HFFc6 (cell line): Measurements from ENCODE around the gene SPSB4. TPM values are rescaled to one million over a fixed set of nuclear protein-coding genes. Genes with fewer than 3 reads are reported as not detected.

Source experiments
- DNase-seq: peaks from one replicate; pipeline ENCODE4 v3.0.0-alpha.2; 2018
- H3K27ac Mint-ChIP-seq: 2 replicates; pipeline ENCODE4 v1.8.0; 2020; ENCODE audit warnings: mild to moderate bottlenecking, mixed read lengths
- H3K27me3 Mint-ChIP-seq: 2 replicates; pipeline ENCODE4 v1.8.0; 2021; ENCODE audit warnings: mild to moderate bottlenecking, moderate library complexity, mixed read lengths; ENCODE audit not compliant: insufficient read depth
- H3K36me3 Mint-ChIP-seq: 2 replicates; pipeline ENCODE4 v1.8.0; 2021; ENCODE audit warnings: low read depth, mixed read lengths
- H3K4me1 Mint-ChIP-seq: 2 replicates; pipeline ENCODE4 v1.8.0; 2020; ENCODE audit warnings: low read depth, mixed read lengths
- H3K4me3 Mint-ChIP-seq: 2 replicates; pipeline ENCODE4 v1.8.0; 2020; ENCODE audit warnings: mild to moderate bottlenecking, moderate library complexity, mixed read lengths
- H3K9me3 Mint-ChIP-seq: 2 replicates; pipeline ENCODE4 v1.8.0; 2020; ENCODE audit warnings: mild to moderate bottlenecking, mixed read lengths
- CTCF ChIP-seq: fragments of 200-600 bp; sonication (generic); IDR thresholded peaks from 2 replicates; pipeline ENCODE4 v1.5.0; 2021; ENCODE audit warnings: antibody characterized with exemption, mild to moderate bottlenecking
- total RNA-seq, 6 experiments: library from RNA; stranded (reverse); fragmentation: NEBNext Ultra II Directional; extraction: Animal tissue kit (Norgen Biotek cat#: 25700); gene quantifications; 2 replicates in 1 of 6; 3 replicates in 5 of 6; pipeline ENCODE4 v1.2.3, GENCODE V29; 2021

The SPSB4 gene
- total RNA-seq, 6 experiments from 2014 or later: not detected

DNA sequence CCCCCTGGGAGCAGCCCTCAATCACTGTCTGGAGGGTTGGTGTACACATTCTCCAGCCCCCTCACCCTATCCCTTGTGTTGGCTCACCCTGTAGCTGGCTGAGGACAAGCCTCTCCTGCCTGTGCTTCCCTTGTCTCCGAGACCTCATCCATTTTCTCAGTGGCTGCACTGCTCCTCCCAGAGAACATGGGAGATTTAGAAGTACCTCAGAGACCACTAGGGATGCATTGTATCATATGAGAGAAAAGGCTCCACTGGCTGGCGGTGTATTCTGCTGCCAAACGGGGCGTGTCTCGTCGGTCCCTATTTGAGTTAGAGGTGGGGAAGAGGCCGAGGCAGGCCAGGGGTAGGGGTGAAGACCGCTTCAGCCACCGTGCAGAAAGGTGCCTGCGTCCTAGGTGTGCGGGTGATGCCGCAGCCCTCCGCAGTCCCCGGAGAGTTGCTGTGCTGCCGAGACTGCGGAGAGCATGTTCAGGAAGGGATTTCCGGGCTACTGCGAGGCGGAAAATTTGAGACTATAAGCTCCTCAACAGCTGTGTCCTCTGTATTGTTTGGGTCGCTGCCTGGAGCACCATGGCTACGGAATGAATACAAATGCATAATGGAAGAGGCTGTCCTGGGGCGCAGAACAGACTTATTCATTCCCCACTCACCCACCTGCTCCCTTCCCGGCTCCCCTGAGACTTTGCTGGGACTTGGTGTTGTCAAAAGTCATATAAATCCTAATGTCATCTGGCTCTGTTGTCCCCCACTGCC is 43.8 kb downstream of the SPSB4 start:
- no peak overlapping the region for H3K27ac Mint-ChIP-seq
- no peaks in the 10 kb centered on the region for H3K9me3 Mint-ChIP-seq
- TF ChIP-seq CTCF: no peak
- H3K36me3 Mint-ChIP-seq: no peaks in the 10 kb centered on the region
- DNase-seq: no peak
- H3K27me3 Mint-ChIP-seq: peaks cover 18% of the 10 kb centered on the region
- H3K4me3 Mint-ChIP-seq: no peak overlapping the region
- H3K4me1 Mint-ChIP-seq: no peaks in the 10 kb centered on the region

- H3K27me3 Mint-ChIP-seq: peaks cover 16% of the 10 kb centered on the region
- H3K36me3 Mint-ChIP-seq: no peaks in the 10 kb centered on the region
- no peaks in the 10 kb centered on the region for H3K4me1 Mint-ChIP-seq
- TF ChIP-seq CTCF: no peak
- H3K27ac Mint-ChIP-seq: no peak overlapping the region
- DNase-seq: no peak
- no peak overlapping the region for H3K4me3 Mint-ChIP-seq
- no peaks in the 10 kb centered on the region for H3K9me3 Mint-ChIP-seq
Measured at GRCh38 chr3:141095546-141095937, 44.4 kb downstream of the SPSB4 start.

- Mint-ChIP-seq H3K27me3 (peaks cover 14% of the 10 kb centered on the region), H3K4me1 (no peaks in the 10 kb centered on the region), H3K4me3 (no peak overlapping the region), H3K27ac (no peak overlapping the region), H3K9me3 (no peaks in the 10 kb centered on the region), H3K36me3 (no peaks in the 10 kb centered on the region)
- DNase-seq: no peak
- no peak for TF ChIP-seq CTCF
Measured at GRCh38 chr3:141096164-141096563, 45.0 kb downstream of the SPSB4 start.

DNA sequence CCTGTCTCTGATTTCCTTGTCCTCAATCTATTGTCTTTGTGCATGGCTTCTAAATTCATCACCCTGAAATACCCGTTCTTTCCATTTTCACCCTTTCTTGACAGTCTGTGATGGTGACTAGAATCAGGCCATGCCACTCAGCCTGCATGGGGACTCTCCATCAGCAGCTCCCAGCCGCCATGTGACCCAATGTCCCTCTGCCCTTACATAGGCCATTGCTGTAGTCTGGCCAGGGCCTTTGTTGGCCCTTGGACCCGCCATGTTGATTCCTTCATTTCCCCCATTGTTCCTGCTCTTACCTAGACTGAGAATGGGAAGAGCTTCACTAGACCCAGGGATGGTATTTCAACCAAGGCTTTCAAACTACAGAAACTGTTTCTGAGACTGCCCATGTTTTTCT is 45.8 kb downstream of the SPSB4 start:
- TF ChIP-seq CTCF: no peak
- no peak for DNase-seq
- Mint-ChIP-seq H3K4me1 (no peaks in the 10 kb centered on the region), H3K27ac (no peak overlapping the region), H3K4me3 (no peak overlapping the region), H3K36me3 (no peaks in the 10 kb centered on the region), H3K27me3 (peaks cover 9% of the 10 kb centered on the region), H3K9me3 (no peaks in the 10 kb centered on the region)

DNA sequence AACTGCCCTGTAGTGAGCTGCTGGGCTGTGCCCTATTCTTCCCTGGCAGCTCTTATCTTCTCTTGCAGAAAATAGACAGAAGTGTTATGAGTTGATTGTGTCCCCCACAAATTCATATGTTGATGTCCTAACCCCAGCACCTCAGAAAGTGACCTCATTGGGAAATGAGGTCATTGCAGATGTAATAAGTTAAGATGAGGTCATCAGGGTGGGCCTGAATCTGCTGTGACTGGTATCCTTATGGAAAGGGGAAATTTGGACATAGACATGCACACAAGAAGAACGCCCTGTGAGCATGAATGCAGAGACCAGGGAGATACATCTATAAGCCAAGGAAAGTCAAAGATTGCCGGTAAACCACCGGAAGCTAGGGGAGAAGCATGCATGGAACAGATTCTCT is 49.0 kb downstream of the SPSB4 start:
- Mint-ChIP-seq H3K4me3 (no peak overlapping the region), H3K36me3 (no peaks in the 10 kb centered on the region), H3K4me1 (no peaks in the 10 kb centered on the region), H3K9me3 (no peaks in the 10 kb centered on the region), H3K27ac (no peak overlapping the region), H3K27me3 (peaks cover 21% of the 10 kb centered on the region)
- no peak for TF ChIP-seq CTCF
- no peak for DNase-seq
